A549 treated with Mapracorat at 1 μM for 4 hours (cell line): ENCODE data around the gene HAUS8. TPM values are rescaled to one million over a fixed set of nuclear protein-coding genes. Genes with fewer than 3 reads are reported as not detected.

Source experiments
- total RNA-seq: library from RNA; stranded (reverse); fragments of 200-300 nt; extraction: Qiagen RNA extraction; gene quantifications from 5 replicates; pipeline ENCODE4 v1.2.3, GENCODE V29; 2022

HAUS8 gene
- total RNA-seq = 11.5 to 15.8 TPM (median 14.3 TPM) in 5 replicates

GRCh38 chr19:17075035-17075863 lies at the start of gene HAUS8, which contains the start of gene MYO9B:
Gene HAUS8 (minus strand): TSS chr19:17075452. CDS start chr19:17075422, 30 bp downstream.
Gene MYO9B (plus strand): TSS chr19:17075777. CDS start chr19:17101718, 25,941 bp downstream.

GRCh38 chr19:17026706-17027534 lies 48.3 kb downstream of the HAUS8 start, which contains the start of gene CPAMD8:
Gene CPAMD8 (minus strand): TSS chr19:17026810. CDS start chr19:17026642, 168 bp downstream.

Other genes with a start within 250 kb of the HAUS8 start
- gene SIN3B, start 246.1 kb downstream of the HAUS8 start, total RNA-seq = 16.1 to 24.4 TPM (median 20.8 TPM) in 5 replicates
- not detected in 5 replicates for gene F2RL3, start 186.5 kb downstream of the HAUS8 start, total RNA-seq
- gene CPAMD8, start 48.6 kb downstream of the HAUS8 start, total RNA-seq = 0.08 to 0.13 TPM (median 0.13 TPM) in 3 of 5 replicates, not detected in the others
- 23.9 to 33.5 TPM (median 33.1 TPM) in 5 replicates for gene MYO9B, start 325 bp upstream of the HAUS8 start, total RNA-seq
- gene USE1, start 139.9 kb upstream of the HAUS8 start, total RNA-seq = 13.8 to 16.3 TPM (median 14.9 TPM) in 5 replicates
- 10.3 to 12.6 TPM (median 12.1 TPM) in 5 replicates for gene OCEL1, start 150.8 kb upstream of the HAUS8 start, total RNA-seq
- gene NR2F6, start 170.5 kb upstream of the HAUS8 start, total RNA-seq = 27.2 to 64.7 TPM (median 62.9 TPM) in 5 replicates
- not detected in 5 replicates for gene USHBP1, start 189.3 kb upstream of the HAUS8 start, total RNA-seq
- 59.1 to 64.3 TPM (median 61.0 TPM) in 5 replicates for gene BABAM1, start 192.0 kb upstream of the HAUS8 start, total RNA-seq
- 0.22 to 0.56 TPM (median 0.35 TPM) in 5 replicates for gene ANKLE1, start 206.4 kb upstream of the HAUS8 start, total RNA-seq
- 1.9 to 3.5 TPM (median 2.8 TPM) in 5 replicates for gene ABHD8, start 228.0 kb upstream of the HAUS8 start, total RNA-seq
- 56.1 to 87.4 TPM (median 83.9 TPM) in 5 replicates for gene MRPL34, start 230.4 kb upstream of the HAUS8 start, total RNA-seq
- gene DDA1, start 234.1 kb upstream of the HAUS8 start, total RNA-seq = 49.5 to 59.2 TPM (median 55.7 TPM) in 5 replicates